NT2/D1 (cell line): ENCODE measurements around the gene HCRTR1.

Source experiments
- SUZ12 ChIP-seq: IDR thresholded peaks from 2 replicates; pipeline ENCODE4 v1.6.1; 2011; ENCODE audit not compliant: insufficient read length, insufficient read depth; ENCODE audit errors: extremely low read depth
- ZNF274 ChIP-seq: IDR thresholded peaks from 2 replicates; pipeline ENCODE4 v1.6.1; 2011; ENCODE audit warnings: mild to moderate bottlenecking, low read depth, low read length

GRCh38 chr1:31674626-31675025 lies 57.1 kb downstream of the HCRTR1 start:
- no peak for TF ChIP-seq SUZ12
- no peak for TF ChIP-seq ZNF274
